GM21528 (cell line): ENCODE results near the gene GLRX.
A peak's percentile ranks its signal among the peaks of the same experiment; 100 is the strongest.
"Not testable (repeated sequence)": the region's sequence is repeated elsewhere in the genome, so short reads cannot be mapped to it uniquely, and the experiment has no call there.

Experiments
- ATAC-seq: cut with Tn5 transposase; IDR thresholded peaks from one replicate; pipeline ENCODE4 v1.9.1; 2021; ENCODE audit warnings: mild to moderate bottlenecking, moderate library complexity; ENCODE audit not compliant: unreplicated experiment, low FRiP score

Gene GLRX

DNA sequence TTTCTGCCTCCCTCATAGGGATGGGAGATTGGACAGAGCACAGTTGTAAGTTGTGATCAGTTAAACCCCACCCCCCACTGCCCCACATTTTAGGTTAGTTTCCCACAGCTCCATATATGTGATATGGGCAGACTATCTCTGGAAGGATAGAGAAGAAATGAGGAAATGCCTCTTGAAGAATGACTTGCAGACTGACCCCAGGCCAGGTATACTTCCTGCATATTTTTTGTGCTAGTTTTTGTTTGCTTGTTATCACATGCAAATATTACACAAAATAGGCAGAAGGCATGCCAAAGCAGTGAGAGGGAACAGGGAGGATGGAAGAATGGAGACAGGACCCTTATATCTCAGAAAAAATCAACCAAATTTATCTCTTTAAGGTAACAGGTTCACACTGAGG, 10.1 kb upstream of the GLRX start:
- no peak for ATAC-seq

DNA sequence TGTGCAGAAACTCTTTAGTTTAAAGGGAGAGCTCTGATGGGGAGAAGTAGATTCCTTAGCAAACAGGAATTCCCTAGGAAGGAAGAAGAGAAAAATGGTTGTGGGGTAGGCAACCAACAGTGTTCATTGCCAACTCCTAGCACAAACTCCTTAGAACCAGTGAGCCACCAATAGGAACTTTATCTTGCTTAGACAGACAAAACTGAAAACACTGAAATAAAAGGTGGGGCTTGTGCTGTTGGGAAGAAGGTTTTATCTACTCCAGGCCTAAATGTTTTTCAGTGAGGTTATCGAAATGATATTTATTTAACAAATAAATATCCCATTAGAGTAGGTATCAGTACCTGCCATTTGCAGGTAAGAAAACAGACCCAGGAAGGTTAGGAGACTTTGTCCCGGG, 7.7 kb upstream of the GLRX start:
- ATAC-seq, result no peak

DNA sequence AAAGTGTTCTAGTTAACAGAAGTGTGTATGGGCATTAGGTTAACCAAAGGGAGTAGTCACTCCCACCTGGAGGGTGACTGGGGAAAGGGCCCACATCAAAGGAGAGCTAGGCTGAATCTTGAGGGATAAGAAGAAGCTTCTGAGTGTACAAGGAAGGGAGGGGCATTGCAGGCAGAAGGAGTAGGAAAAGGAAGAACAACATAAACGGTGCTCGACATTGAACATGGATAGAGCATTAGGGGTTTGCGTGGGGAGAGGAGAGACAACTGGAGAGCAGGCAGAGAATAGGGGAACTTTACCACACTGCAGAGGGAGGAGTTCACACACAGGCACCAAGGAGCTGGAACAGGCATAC, 5.3 kb upstream of the GLRX start:
- no peak for ATAC-seq

DNA sequence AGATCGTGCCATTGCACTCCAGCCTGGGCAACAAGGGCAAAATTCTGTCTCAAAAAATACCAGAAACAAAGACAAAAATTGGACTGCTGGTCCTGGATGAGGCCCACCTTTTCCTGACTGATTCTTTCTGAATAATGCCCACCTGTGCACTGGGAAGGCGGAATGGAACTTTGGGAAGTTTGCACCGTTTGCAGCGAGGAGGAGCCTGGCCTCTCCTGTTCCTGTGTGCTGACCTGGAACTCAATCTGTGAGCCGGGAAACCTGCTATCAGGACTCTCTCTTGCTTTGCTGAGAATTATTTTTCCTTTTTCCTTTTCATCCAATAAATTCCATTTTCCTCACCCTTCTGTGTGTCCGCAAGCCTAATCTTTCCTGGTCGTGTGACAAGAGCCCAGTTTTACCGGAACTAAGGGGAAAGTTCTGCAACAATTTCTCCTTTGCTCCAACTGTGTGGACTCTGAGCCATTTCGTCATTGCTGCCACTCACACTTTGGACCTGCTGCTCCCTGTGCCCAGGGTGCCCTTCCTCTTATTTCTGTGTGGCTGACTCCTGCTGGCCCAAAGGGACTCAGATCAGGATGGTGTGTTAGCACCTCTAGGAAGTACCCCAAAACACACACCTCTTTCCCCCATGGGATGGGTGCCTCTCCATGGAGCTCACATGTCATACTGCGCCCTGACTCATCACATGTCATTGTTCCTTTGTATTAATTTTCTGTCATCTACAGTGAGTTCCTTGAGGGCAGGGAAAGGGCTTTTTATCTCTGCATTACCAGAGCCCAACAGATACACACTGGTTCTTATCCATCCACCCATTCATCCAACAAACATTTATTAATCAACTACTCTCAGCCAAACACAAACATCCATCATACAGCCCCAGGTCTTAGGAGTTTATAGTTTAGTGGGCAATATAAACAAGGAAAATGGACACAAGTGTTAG, 4.7 kb upstream of the GLRX start:
- no peak for ATAC-seq

DNA sequence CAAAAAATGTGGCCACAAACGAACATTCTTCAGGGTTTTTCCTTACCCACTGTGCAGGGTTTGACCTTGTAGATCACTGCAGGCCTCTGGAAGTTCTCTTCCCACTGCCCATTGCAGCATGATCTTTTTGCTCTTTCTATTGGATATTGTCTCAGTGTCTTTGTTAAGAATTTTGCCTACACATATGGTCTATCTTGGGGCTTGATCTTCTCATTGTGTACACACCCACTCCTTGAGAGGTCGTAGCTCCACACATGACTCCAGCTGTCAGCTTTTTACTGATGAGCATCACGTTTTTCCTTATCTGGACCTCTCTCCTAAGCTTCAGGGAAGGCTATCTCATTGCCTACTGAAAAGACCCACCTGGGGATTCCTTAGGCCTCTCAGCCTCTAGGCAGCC, 3.0 kb upstream of the GLRX start:
- no peak for ATAC-seq

DNA sequence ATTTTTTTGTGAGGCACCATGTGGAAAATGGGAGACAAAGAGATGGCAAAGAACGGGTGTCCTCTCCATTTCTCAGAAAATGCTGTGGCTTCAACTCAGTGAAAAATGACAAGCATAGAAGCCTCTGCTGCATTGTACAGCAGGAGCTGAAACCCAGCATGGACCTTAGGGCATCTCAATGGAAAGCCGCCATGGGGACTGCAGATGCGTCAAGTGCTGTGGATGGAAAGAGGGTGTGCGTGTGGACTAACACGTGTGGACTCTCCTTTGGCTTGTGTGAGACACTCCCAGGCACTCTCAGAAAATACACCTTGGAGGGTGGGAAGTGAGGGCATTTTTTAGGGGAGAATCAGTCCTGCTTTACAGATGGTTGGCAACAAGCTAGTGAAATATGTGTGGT, 2.2 kb upstream of the GLRX start:
- no peak for ATAC-seq

DNA sequence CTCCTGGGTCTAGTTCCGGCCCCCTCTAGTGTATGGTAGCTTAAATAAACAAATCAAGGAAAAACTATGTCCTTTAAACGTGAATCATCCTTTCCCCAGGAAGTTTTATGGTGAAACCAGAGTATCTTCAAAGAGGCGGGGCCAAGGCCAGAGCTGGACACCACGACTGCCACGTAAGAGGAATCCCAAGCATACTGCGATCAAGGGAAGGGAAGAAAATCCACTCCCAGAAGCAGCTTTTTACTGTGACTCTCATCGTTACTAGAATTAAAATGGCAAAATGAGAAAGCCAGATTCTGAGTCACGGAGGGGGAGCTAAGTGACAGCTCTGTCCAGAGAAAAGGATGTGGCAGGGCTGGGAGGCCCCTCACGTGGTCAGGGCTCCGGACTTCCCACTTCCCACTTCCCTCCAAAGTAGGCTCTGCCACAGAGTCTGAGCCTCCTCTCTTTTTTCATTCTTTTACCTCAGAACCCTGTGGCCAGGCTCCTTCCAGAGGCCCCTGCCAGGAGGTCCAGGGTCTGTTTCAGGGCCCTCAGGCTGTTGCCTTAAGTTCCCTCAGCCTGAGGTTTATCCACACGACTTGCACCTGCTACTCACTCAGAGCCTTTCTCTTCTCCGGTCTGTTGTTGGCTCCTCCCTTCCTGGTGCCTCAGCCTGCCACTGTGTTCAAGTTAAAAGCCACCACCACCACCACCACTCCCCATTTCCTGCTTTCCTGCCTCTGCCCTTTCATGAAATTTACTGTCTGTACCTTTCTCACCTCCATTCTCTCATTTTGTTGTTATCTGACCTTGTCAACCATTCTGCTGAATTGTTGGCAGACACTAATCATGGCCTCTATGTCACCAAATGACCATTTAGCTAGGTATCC, 1.4 kb upstream of the GLRX start:
- ATAC-seq, result peak; percentile 51

DNA sequence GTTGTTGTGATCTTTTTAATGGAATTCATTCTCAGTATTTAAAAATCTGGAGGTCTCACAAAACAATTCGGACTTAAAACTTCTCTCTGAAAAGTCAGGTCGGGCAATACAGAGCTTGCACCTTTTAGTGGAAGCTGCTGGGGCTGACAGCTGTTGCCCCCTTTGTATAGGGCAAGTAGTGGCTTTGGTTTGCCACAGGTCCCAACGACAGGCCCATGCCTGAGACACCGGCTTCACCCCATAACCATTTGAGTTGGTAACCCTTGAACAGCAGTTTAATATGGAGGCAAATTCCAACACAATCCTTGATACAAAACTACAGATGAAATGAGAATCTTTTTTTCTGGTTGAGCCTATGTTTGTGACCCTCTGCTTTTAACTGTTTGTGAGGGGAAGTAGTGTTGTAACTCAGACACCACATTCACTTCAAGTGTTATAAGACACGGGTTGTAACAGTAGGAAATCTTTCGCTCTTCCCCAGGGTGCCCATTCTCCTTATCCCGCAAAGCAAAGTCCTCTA, 752 bp upstream of the GLRX start:
- ATAC-seq, result no peak

DNA sequence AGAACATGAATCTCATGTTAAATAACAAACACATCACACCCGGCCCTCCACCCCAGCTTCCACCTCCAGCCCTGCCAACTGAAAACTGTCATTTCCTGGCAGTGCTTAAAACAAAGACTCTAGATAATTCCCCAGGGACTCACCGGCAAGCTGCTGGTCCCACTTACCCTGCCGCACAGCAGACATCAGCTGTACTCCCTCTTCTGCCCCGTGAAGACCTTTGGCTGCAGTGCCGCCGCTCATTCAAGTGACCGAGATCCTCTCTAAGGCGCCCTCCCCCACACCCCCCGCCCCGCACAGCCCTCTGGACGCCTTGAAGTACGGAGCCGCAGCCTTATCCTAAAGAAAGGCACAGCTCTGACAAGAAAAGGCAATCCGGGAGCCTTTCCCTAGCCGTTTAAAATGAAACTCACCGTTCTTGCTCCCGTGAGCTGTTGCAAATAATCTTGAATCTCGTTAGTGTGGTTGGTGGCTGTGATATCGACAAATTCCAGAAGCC, 434 bp downstream of the GLRX start:
- no peak for ATAC-seq

DNA sequence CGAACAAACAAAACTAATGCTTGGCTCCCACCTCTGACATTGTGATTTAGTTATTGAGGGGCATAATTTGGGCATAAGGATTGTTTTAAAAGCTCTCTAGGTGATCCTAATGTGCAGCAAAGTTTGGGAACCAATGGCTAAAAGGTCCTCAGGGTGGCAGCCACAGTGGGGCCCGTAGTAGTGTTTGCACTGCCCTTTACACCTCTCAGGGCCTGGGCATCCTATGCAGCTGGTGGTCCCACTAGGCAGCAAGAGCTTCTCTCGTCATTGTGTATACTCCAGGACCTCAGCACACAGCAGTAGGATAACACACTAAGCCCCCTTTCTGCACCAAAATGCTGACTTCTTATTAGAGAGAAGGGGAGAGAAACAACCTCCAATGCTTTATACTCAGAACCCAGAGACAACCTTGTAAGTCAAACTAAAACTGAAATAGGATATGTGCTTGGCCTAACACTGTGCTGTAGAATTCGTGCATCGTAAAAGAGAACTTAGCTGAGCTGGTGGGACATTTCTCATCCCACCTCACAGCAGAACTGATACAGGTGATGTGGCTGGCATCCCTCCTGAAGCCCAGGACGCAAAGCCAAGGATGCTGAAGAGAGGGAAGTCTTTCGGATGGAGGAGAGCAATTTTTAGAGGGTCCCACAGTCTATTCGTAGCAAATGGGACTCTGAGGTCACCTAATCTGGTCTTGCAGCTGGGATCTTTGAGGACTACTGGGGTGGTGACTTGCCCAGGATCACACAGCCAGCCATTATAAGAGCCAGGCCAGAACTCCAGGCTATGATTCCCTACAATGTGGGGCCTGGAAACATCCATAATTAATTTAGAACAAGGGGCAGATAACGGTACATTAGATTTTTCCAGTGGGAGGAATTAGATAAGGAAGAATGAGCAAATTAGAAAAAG, 1.2 kb downstream of the GLRX start:
- no peak for ATAC-seq

DNA sequence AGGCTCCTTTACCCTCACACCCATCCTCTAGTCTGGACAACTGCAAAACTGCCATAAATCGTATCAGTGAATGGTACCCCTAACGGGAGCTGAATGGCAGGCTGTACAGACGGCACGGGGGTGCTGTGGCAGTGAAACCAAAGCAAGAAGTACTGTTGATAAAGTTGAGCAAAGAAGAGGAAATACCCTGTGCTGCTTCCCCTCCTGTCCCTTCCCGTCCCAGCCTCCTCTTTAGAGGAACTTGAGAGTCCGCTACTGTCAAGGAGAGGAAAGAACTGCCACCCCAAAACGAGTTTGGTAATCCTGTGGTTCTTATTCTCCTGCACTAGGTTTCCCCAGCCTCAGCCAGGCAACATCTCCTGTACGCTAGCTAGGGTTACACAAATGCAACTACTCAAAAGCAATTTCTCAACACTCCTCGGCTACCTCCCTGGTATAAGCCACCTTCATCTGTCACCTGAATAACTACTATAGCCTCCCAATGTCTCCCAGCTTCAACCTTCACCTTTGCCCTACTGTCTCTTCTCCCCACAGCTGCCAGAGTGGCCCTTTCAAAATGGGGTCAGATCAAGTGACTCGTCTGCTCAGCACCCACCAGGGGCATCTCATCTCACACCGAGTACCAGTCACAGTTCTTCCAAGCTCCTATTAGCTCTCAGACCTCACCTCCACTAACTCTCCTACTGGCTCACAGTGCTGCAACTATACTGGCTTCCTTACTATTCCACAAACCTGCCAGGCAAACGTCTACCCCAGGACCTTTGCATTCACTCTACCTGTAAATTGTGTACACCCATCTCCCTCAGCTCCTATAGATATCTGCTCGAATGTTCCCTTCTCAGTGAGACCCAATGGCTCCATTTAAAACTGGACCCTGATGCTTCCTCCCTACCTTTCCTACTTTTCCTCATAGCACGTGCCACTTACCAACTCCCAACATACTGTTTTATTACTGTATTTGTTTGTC, 4.1 kb downstream of the GLRX start:
- ATAC-seq, result no peak

DNA sequence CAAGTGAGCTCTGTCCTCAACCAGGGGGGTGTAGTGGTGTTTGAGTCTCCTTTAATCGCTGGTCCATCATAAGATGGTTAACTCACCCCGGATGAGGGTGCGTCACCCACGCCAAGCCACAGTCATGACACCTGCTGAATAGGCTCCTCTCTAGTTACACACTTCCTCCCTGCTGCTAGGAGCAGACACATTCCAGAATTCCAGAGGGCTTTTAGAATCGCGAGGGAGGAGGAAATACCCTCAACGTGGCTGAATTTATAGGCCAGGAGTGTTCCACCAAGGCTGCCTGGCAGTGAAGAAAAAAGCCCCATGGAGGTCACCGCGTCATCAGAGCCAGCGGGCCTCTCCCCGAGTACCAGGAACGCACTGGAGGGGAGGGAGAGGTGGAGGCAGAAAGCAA, 5.1 kb downstream of the GLRX start:
- no peak for ATAC-seq

DNA sequence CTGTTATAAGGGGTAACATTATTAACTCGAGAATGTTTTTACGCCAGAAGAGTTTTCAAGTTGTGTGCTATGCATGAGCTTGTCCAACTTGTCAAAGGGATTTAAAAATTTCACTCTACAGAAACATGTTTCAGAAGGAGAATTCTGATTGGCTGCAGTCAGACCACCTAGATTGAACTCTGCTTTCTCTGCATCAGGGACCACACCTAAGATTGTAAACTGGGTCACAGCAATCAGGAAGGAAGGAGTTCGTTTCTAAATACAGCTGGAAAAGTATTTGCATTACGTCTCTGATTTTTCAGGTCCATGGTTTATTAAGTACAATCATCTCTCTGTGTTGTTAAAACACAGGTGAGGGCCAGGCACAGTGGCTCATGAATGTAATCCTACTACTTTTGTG, 5.8 kb downstream of the GLRX start:
- no peak for ATAC-seq

DNA sequence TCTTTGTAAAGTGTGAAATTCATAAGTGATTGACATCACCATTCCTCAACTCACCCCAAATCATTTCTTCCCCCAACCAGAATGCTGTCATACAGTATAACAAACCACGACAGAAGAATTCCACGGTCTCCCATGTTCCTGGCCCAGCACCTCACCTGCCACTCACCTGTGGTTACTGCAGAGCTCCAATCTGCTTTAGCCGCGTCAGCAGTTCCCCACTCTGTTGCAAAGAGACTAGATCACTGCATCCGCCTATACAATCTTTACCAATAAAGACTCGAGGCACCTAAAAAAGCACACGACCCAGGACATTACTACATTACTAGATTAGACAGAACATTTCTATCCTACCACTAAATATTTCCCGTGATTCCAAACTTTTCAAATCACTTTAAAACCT, 6.2 kb downstream of the GLRX start:
- ATAC-seq, result no peak

DNA sequence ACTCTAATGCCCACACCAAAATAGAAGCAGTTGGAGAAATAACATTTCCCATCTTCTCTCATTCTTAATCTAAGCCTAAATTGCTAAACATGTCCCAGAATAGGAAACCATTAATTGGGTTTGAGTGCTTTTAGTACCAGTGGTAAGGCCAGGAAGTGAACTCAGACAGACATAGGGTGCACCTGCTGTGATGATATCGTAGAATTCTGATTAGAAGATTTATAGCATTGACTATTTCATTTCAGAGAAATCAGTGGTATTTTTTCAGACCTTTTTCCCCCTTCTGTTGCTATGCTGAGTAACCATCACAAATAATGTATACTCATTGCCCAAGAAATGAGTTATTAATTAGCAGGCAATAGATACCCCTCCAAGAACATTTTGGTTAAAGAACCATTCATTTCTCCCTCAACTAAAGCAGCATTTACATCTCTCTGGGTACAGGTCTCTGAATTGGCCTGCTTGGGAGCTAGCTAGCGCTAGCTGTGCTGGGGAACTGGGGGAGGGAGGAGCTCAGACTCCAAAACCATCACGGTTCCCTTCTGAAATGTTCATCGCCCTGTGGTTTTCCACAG, 7.3 kb downstream of the GLRX start:
- ATAC-seq, result no peak

DNA sequence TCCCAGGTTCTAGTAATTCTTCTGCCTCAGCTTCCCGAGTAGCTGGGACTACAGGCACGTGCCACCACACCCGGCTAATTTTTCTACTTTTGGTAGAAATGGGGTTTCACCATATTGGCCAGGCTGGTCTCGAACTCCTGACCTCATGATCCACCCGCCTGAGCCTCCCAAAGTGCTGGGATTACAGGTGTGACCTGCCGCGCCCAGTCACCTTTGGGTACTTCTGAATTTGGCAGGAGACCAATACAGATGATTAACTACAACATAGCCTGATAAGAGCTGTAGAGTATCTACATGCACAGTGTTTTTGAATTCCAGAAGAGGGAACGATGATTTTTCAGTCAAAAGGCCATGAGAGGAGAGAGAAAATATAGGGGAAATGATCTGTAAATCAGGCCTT, 9.5 kb downstream of the GLRX start:
- not testable (repeated sequence) for ATAC-seq

DNA sequence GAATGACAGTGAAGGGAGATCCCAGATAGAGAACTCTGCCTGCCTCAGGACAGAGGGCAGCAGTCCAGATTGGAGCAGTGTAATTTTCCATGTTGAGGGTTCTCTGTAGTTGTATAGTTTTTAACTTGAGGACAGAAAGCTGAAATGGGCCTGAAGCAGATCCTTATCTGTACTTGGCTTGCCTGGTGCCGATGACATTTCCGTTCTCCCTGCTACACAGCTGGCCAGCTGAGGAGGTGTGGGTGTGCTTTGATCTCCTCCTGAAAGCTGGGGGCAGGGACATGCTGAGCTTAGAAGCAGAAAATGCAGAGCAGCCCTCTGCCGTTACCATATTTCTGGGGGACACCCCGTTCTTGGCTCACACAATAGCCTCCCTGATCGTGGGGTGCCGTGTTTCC, 10.5 kb downstream of the GLRX start:
- ATAC-seq, result no peak

DNA sequence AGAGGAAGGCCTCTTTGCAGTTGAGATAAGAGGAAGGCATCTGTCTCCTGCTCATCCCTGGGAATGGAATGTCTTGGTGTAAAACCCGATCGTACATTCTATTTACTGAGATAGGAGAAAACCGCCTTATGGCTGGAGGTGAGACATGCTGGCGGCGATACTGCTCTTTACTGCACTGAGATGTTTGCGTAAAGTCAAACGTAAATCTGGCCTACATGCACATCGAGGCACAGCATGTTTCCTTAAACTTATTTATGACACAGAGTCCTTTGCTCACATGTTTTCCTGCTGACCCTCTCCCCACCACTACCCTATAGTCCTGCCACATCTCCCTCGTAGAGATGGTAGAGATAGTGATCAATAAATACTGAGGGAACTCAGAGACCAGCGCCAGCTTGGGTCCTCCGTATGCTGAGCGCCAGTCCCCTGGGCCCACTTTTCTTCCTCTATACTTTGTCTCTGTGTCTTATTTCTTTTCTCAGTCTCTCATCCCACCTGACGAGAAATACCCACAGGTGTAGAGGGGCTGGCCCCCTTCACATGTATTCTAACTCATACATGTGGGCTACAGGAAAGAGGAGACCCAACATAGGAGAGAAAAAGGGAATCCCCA, 11.0 kb downstream of the GLRX start:
- ATAC-seq, result not testable (repeated sequence)

DNA sequence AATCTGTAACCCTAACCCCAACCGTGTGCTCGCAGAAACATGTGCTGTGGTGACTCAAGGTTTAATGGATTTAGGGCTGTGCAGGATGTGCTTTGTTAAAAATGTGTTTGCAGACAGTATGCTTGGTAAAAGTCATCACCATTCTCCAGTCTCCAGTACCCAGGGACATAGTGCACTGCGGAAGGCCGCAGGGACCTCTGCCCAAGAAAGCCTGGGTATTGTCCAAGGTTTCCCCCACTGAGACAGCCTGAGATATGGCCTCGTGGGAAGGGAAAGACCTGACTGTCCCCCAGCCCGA, 11.5 kb downstream of the GLRX start:
- not testable (repeated sequence) for ATAC-seq
